DLD1 (cell line): ENCODE results near the gene CDK12.

Experiments
- in situ Hi-C: cut with HindIII; loops from 2 replicates; pipeline ENCODE4 v1.10.0; 2017; ENCODE audit warnings: low sequenced_read_pairs

The CDK12 gene

DNA sequence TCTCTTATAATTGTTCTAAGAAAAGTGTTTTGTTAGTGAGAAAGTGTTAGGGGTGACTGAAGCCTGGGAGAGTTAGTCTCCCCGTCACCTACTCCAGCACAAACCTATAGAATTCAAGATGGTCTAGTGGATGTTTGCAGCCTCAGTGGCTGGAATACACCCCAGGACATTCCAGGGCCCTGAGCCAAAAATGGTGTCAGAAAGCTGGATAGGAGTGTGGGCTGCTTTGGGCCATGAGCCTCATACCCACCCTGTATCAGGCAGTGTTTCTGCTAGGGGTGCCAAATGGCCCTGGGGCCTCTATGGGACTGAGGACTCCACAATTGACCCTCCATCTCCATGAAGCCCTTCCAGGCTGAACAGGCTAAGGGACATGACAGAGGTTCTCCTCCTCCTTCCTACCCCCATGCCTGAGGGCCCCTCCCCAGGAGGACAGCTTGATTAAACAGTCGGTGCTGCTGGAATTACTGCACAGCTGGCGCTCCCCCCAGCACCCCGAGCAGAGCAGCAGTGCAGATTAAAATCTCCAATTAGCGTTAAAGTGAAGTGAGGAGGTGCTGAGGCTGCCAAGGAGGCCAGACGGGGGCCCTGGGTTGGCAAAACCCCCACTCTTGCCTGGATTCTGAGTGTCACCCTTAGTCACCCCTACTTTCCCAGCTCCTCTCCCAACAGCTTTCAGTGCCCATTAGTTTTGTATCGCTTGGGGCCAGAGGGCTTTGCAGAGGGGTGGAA is 87.4 kb downstream of the CDK12 start:
- in situ Hi-C loops: no loop called here

DNA sequence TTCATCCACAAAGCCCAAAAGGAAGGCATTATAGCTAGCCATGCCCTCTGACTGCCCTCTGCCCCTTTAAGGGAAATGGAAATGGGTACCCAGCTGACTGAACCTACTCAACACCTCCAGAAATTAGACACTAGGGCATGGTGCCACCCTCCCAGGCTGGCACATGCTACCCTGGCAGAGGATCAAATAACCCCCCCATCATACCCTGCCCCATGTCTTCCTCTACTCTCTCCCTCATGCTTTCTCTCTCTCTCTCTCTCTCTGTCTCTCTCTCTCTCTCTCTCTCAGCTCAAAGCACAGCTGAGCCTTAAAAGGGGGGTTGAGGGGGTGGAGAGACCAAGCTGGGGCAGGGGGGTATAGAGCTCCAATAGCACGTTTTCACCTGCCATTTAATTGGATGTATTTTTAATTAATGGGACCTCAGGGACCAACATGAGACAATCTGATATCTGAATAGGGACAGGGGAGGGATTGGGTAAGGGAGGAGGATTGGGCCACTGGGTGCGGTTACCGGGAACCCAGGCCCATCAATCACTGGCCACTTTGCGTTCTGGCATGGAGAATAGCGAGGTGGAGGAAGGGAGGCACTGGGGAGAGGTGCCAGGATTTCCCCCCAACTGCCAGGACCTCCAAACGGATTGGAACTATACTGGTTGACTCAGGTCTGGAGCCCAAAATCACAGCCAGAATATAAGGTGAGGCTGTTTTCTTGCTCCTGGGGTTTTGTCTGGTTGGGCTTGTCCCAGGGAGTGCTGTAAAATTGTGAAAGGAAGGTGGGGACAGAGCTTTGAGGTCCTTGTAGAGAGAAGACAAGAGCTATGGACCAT is 88.7 kb downstream of the CDK12 start:
- in situ Hi-C loops: no loop called here

DNA sequence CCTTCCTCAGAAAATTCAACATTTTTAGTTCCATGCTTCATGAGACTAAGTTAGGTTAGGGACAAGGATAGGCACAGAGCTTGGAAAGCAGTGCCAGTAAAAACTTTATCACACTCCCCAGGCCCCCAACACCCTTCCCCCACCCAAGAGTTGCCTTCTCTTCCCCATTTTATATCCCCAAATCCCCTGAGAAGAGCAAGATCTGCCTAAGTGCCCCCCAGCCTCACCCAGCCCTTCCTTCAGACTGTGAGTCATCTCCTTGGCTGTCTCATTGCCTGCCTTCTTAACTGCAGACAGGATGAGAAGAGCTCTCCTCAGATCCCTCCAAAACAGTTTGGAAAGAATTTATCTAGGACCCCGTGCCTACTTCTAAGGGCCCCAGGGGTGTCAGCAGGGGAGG is 90.6 kb downstream of the CDK12 start:
- in situ Hi-C loops: no loop called here

DNA sequence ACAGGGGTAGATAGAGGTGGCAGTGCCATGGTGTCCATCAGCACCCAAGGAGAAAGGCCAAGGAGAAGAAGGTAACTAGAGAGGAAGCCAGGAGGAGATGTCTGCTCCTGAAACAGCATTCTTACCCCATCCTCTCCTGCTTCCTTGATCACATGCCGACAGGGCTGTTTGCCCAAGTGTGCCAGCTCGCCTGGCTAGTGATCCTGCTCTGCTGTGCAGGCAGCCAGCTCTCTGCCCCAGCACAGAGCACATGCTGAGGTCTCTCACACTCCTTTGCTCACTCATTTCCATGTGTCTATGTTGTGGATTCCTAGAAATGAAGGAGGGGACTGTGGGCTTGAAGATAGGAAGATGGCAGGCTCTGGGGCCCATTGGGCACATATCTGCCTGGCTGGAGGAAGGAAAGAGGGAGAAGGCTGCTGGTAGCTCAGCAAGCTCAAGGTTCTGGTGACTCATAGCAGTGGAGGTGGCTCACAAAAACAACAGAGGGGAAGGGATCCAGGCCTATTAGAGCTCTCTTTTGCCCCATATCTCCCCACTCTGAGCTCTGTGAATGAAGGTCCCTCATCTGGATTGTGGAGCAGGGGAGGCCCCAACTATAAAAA is 92.2 kb downstream of the CDK12 start:
- in situ Hi-C loops: no loop called here

DNA sequence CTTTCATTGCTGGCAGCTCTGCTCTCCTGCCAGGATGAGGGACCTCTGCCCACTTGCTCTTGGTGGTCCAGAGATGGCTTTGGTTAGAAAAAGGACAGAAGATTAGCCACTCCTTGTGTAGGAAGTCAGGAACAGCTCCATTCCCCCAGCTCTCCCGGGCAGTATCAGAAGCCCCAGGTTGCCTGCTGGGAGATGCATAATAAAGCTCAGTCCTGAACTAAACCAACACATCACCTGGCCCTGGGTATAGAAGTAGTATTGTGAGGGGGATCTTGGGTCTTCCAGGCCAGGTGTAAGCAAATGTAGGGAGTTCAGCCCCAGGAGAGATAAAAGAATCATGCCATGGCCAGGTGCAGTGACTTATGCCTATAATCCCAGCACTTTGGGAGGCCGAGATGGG is 94.1 kb downstream of the CDK12 start:
- in situ Hi-C loops: no loop called here

DNA sequence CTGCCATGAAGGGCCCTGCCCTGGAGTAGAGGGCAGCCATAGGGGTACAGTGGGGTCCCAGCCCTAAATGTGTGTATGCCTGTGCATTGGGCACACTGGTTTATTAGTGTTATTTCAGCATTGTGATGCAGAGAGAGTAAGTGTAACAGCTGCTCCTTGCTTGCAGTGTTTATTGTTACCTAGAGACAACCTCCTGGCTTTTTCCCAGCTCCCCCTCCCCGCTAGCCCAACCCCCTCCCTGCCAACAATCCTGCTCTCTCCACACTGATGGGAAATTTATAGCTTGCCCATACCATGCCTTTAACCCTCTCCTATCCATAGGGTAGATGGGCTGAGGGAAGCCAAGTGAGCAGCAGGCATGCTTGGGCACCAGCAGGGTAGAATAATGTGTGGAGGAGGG is 95.1 kb downstream of the CDK12 start:
- in situ Hi-C loops: no loop called here

DNA sequence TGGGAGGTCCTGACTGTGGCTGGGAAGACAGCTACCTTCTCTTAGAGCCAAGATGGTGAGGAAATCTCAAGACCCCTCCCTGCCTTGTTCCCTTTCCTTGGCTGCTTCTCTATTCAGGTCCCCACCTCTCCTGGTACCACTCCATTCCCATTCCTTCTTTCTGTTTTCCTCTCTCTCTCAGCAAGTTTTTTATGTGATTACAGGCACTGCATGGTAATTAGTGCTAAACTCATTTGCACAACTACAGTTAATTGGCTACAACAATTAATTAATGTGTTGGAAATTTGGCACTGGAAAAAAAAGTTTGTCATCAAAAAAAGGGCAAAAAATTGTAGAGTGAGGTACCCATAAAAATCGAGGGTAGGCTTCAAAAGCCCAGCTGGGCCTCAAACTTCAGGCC is 101.1 kb downstream of the CDK12 start:
- in situ Hi-C loops: no loop called here

DNA sequence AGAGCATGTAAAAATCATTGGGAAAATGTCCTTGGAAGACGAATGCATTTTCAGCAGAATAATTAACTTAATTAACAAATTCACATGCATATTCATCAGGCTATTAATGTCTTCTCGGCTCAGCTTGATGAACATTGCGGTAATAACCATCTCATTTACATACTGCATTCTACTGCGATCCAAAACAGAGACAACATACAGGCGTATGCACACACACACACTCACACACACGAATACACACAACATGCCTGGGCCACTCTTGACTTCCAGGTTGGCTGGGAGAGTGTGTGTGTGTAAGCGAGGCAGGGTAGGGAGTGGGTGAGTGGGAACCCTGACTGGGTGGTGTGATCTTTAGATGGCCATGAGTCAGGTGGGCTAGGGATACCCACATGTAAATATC is 101.7 kb downstream of the CDK12 start:
- in situ Hi-C loops: no loop called here

DNA sequence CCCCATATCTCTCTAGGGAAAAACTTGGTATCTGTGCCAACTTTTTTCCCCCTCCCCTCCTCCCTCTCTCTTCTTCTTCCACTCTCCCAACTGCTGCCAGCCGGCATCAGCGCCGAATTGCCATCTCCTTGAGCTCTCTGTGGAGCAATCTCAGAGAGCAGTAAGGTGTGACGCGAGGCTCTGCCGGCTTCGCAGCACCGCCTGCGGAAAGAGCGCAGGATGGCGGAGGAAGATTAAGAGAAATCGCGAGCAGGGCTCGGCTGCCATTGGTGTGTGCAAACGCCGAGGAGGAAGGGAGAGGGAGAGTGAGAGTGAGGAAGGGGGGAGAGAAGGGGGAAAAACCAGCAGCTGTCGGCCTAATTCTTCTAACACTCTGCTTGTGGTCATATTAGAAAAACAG is 102.2 kb downstream of the CDK12 start:
- in situ Hi-C loops: no loop called here

DNA sequence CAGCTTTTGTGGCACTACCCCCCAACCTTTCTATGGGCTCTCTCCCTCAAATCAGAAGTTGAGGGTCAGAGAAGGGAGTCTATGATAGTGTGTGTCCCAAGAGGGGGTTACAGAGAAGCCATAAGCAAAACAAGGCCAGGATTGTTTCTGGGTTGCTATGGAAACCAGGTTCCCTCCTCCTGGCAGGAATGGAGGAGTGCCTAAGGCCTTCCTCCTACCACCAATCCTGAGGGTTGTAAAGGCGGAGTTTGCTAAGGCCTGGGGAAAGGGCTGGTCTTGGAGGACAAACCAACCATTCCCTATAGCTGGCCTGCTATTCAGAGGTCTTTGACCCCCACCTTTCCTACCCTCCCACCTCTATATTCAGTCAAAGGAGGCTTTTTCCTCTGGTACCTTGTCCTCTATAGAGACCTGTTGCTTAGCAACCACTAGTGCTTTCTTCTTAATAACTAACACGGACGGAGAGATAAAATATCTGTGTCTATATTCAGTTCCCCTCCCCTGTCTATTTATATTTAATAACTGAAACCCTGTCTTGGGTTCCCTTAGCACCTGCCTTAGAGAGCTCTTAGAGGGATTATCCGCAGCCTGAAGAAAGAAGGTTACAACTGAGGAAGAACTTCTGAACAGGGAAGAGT is 103.0 kb downstream of the CDK12 start:
- in situ Hi-C loops: no loop called here

DNA sequence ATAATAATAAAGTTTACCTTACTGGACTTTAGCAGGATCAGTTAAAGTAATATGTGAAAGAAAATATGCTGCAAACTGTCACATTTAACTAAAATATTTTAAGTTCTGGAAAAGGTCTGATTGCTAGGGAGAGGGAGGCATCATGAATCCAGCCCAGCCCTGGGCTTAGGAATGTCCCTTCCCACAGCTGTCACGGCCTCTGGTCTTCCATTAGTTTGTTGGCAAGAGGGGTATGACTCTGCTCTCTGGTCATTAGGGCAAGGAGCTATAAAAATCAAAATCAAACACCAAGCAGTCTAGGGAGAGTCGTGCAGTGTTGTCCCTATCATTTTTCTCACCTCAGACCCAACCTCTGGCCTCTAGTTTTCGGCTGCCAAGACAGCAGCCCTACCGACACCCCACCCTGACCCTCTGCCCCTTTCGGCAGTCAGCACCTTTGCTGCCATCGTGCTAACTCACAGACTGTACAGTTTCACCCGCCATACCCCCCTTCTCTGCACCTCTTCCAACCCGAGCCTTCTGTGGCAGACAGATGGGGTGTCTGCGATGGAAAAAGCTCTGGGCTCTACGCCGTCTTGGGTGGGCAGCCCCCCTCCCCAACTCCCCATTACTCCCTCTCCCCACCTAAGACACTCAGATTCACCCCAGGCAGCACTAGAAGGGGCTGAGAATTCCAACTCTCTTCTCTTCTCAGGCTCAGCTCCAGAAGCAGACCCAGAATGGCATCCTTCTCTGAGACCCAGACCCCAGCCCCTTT is 105.0 kb downstream of the CDK12 start:
- in situ Hi-C loops: no loop called here

DNA sequence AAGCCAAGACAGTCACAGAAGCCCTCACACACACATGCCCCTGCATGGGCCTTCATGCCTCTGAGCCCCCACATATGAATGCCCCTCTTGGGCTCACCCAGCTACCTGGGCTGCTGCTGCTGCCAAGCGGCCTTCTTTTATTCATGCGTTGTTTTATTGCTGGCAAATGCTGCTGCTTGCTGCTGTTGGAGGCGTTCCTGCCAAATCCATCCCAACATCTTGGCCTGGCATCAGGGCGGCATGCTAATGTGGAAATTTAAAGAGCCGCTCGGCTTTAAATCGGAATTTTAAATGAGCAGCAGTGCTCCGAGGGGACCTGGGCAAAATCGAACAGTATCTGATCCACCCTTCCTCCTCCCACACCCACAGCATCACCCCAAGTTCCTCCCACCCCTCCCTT is 107.4 kb downstream of the CDK12 start:
- in situ Hi-C loops: no loop called here

DNA sequence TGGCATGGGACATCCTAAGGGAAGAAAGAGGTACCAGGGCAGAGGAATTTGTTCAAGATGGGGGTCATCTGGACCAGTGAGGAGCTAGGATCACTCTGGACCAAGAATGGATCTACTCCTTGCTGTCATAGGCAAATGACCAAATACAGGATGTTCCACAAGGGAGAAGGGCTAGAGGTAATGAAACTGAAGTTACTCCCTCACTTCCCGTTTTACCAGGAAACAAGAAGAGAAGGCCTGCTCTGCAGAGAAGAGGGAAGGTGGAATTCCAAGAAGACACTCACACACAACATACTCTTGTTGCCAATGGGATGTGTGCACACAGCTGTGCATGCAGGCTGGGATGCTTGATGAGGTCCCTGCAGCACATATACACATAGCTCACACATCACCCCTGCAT is 107.8 kb downstream of the CDK12 start:
- in situ Hi-C loops: no loop called here

DNA sequence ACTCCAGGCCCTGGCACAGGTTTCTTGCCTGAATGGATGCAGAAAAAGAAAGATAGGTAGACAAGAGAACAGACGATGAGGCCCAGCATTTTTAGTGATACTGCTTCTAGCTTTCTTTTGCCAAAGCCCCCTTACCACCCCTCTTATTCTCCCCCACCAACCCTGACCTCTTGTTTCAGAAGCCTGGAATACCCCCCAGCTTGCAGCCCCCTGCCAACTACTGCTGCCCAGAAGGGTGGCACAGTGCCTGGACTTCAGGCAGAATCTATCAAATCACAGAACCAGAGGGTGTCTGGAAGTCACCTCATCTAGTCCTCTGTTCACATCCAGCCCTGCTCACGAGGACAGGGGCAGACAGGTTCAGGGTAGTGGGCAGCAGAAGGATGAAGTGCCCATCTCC is 110.8 kb downstream of the CDK12 start:
- in situ Hi-C loops: no loop called here

DNA sequence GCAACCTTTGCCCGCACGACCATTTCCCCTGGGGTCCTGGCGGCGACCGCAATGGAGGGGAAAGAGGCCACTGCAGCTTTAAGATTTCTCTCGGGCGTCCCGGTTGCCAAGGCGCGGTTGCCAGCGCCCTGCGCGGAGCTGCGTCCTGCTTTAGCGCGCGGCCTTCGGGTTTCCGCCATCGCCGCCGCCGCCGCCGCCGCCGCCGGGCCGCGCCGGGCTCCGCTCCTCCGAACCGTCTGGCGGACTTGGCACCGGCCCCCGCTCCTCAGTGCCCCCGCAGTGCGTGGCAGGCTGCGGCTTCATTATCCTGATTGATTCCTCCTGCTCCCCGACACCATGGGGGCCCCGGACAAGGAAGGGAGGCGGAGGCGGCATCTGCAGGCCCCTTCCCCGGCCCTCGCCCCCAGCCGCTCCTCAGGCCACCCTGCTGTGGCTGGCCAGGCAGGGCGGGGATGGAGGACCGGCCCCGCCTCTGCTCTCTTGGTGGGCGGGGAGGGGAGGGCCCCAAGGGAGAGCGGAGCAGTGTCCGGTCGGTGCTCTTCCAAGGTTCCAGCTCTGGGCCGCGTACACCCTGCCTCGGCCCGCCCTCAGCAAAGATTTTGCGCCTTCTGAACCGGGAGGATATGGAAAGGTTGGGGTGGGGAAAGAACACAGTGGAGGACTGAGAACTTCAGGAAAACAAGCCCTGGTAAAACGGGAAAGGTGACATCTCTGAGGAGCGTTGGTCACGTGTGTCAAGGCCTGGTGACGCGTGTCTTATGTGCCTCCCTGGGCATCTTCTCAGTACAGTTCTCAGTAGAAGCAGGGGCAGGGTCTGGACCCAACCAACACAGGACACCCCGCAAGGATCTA is 112.4 kb downstream of the CDK12 start:
- in situ Hi-C loops: no loop called here

DNA sequence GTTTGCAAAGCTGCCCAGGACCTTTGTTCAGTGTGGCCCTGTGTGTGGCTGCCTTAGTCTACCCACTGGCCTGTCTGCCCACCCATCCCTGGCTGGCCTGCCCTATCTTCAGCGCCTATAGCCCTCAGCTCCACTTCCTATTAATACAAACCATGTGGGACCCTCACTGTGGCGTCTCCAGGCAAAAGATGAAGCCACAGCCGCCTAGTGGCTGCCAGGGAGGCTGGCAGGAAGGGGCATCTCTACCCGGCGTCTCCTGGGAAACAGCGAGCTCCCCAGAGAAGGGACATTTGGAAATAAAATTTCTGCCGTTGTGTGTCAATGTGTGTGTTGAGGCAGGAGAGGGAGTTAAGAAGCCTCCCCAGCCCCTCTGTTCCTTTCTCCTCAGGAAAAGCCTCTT is 114.9 kb downstream of the CDK12 start:
- in situ Hi-C loops: no loop called here

DNA sequence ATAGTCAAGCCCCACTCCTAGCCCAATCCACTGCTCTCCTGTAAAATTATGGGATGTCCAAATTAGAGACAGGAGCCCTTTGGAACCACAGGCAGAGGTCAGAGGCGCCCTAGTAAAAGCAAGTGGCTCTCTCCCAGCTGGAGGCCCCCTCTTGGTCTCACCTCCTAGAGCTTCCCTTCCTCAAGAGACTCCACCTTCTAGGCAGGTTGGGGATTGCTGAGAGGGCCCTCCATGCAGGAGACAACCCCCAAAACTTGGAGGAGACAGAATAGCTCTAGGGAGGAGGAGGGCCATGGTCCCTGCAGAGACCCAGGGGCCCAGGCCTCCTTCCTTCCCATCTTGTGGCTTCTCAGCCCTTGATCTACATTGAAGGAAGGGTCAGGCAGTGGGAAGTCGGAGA is 117.0 kb downstream of the CDK12 start:
- in situ Hi-C loops: no loop called here

DNA sequence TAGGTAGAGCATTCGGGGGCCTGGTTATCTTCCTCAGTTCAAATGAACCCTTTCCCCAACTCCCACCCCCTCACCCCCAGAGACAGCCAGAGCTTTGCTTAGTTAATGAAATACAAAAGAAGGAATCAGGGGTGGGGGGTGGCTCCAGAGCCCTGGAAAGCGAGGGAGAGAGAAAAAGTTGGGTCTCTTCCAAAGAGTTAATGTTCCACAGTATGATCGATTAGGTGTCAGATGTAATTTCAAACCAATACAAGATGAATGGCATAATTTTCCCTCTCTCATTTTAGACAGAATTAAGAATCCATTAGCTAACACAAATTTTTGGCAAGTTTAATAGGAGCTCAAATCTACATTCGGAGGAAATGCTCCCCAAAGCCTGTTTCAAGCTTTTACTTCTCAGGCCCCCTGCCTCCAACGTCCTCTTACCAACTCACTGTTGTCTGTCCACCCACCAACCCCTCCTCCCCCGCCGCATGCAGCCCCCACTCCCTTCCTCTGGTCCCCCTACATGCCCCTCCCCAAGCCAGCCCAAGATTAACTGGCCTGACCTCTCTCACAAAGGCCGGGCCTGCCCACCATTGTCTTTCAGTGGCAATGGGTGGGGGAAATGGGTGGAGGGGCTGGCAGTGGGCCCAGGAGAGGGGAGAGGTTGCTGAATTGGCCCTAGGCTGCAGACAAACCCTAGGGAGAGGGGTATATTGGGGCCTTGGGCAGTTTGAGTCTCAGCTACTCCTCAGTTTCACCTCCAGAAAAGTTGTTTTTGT is 118.2 kb downstream of the CDK12 start:
- in situ Hi-C loops: no loop called here

DNA sequence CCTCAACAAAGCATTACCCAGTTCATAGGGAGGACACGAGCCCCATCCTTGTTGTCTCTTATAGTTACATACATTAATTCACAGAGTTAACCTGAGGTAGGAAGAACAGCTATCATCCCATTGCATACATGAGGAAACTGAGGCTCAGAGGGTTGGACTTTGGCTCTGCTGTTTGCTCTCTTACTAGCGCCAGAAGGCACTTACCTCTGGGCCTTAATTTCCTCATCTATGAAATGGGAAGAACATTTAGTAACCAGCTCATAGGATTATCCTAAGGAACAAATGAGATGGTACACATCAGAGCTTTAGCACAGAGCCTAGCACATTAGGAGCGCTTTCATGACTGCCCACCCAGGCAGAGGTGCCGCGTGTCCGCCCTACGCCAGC is 118.8 kb downstream of the CDK12 start:
- in situ Hi-C loops: no loop called here
